Thyroid gland (tissue), 4 donors: ENCODE results near the gene EPHX1. TPM values are rescaled to one million over a fixed set of nuclear protein-coding genes. Genes with fewer than 3 reads are reported as not detected.
A peak's percentile ranks its signal among the peaks of the same experiment; 100 is the strongest.

Experiments
- DNase-seq, 2 donors: peaks; one replicate each; pipeline ENCODE4 v3.0.0-alpha.2; 2019
- H3K27ac ChIP-seq, 3 donors: fragments of 200-600 bp; sonication (generic); 1 replicate in 2 of 3; 2 replicates in 1 of 3; pipeline ENCODE4 v1.5.1; 2016 to 2019; ENCODE audit warnings: mild to moderate bottlenecking in 1 of 3, moderate library complexity in 1 of 3
- H3K27me3 ChIP-seq: fragments of 200-600 bp; sonication (generic); one replicate; pipeline ENCODE4 v1.5.1; 2019
- H3K36me3 ChIP-seq, 2 donors: fragments of 200-600 bp; sonication (generic); one replicate each; pipeline ENCODE4 v1.5.1; 2016 to 2019
- H3K4me1 ChIP-seq, 2 donors: fragments of 200-600 bp; sonication (generic); one replicate each; pipeline ENCODE4 v1.5.1; 2017 to 2019
- H3K4me3 ChIP-seq, 3 donors: fragments of 200-600 bp; sonication (generic); replicated peaks in 1 of 3; 1 replicate in 2 of 3; 2 replicates in 1 of 3; pipeline ENCODE4 v1.5.1; 2016; ENCODE audit warnings: mild to moderate bottlenecking in 1 of 3
- H3K9me3 ChIP-seq: fragments of 200-600 bp; sonication (generic); one replicate; pipeline ENCODE4 v1.5.1; 2017
- CTCF ChIP-seq, 6 experiments: fragments of 200-600 bp in 3 of 6; fragments of 450-650 bp in 3 of 6; sonication (generic) in 3 of 6; IDR thresholded peaks; one replicate each; pipeline ENCODE4 v1.5.1; 2016 to 2019; ENCODE audit warnings: antibody characterized with exemption in 6 of 6, mild to moderate bottlenecking in 2 of 6, inconsistent platforms in 1 of 6, moderate library complexity in 1 of 6
- POLR2A ChIP-seq, 2 donors: fragments of 450-650 bp; IDR thresholded peaks; one replicate each; pipeline ENCODE4 v1.6.1; 2017; ENCODE audit warnings: antibody characterized with exemption in 2 of 2, mild to moderate bottlenecking in 2 of 2, moderate library complexity in 1 of 2
- WGBS, 2 donors: methylation state at CpG; one replicate each; pipeline ENCODE4 v1.1.5; 2017; 5-methylcytosine and 5-hydroxymethylcytosine counted together
- intact Hi-C: fragments of 100-400 bp; cut with DNase I; formaldehyde crosslinking; loops from one replicate; pipeline ENCODE4 v1.15.1; 2023
- total RNA-seq, 4 donors: library from RNA; depleted of rRNA; stranded (reverse); fragments of >200 nt; gene quantifications; one replicate each; pipeline ENCODE4 v1.2.3, GENCODE V29; 2016

The EPHX1 gene
- total RNA-seq, 4 donors from 2014 or later = 297 to 533 (median 441) TPM

GRCh38 chr1:225772323-225772768 lies 37.6 kb upstream of the EPHX1 start:
- DNase-seq = peak; percentile 90 to 95
- H3K4me1 ChIP-seq = peaks cover 4 to 22% of the 10 kb centered on the region in 2 donors
- 11 to 27% methylated on average over 5 of the region's 5 CpGs for WGBS, 2 donors
- intact Hi-C loops = loop anchor here (5.0 to 10.0 kb wide), 5 partner anchors 72 to 295 kb away; partner anchors contain the start of genes ENAH and SDE2
- H3K27ac ChIP-seq = peak overlapping the region in 1 of 3 donors; percentile 35
- H3K36me3 ChIP-seq = no peaks in the 10 kb centered on the region
- H3K9me3 ChIP-seq = no peaks in the 10 kb centered on the region
- H3K4me3 ChIP-seq = no peak overlapping the region
- no peaks in the 10 kb centered on the region for H3K27me3 ChIP-seq
- TF ChIP-seq POLR2A (IDR thresholded peaks at IDR 0.05) (no peak), CTCF (IDR thresholded peaks at IDR 0.05) (peak; percentile 58 to 98 (median 90))

- Histone ChIP-seq H3K27me3 (no peaks in the 10 kb centered on the region), H3K9me3 (no peaks in the 10 kb centered on the region), H3K36me3 (no peaks in the 10 kb centered on the region), H3K4me3 (no peak overlapping the region), H3K27ac (peak overlapping the region in 1 of 3 donors; percentile 35), H3K4me1 (peaks cover 0 to 17% of the 10 kb centered on the region in 2 donors)
- TF ChIP-seq CTCF (IDR thresholded peaks at IDR 0.05) (no peak), POLR2A (IDR thresholded peaks at IDR 0.05) (no peak)
- 79 to 84% methylated on average over 4 of the region's 4 CpGs for WGBS, 2 donors
- DNase-seq = no peak
- intact Hi-C loops = loop anchor here (5.0 to 10.0 kb wide), 5 partner anchors 72 to 296 kb away; partner anchors contain the start of genes ENAH and SDE2
Observed at GRCh38 chr1:225772848-225773247, 37.1 kb upstream of the EPHX1 start.

- H3K4me1 ChIP-seq = peaks cover 12 to 19% of the 10 kb centered on the region in 2 donors
- H3K27ac ChIP-seq = no peak overlapping the region
- intact Hi-C loops = loop anchor here (5.0 to 10.0 kb wide), 5 partner anchors 70 to 297 kb away; partner anchors contain the start of genes ENAH and SDE2
Observed at GRCh38 chr1:225774281-225775147, 35.4 kb upstream of the EPHX1 start.

GRCh38 chr1:225776294-225776693 lies 33.6 kb upstream of the EPHX1 start:
- Histone ChIP-seq H3K36me3 (no peaks in the 10 kb centered on the region), H3K4me1 (peaks cover 23 to 27% of the 10 kb centered on the region in 2 donors), H3K27ac (no peak overlapping the region), H3K9me3 (no peaks in the 10 kb centered on the region), H3K27me3 (no peaks in the 10 kb centered on the region), H3K4me3 (no peak overlapping the region)
- WGBS, 2 donors = 92 to 93% methylated on average over 4 of the region's 4 CpGs
- intact Hi-C loops = loop anchor here (2.0 to 10.0 kb wide), 4 partner anchors 69 to 219 kb away; partner anchors contain the start of genes ENAH and SDE2
- no peak for DNase-seq
- TF ChIP-seq POLR2A (IDR thresholded peaks at IDR 0.05) = no peak
- no peak for TF ChIP-seq CTCF (IDR thresholded peaks at IDR 0.05)

More at GRCh38 chr1:225774281-225775147, 35.4 kb upstream of the EPHX1 start:
- TF ChIP-seq CTCF (IDR thresholded peaks at IDR 0.05) = no peak
- no peak for TF ChIP-seq POLR2A (IDR thresholded peaks at IDR 0.05)
- WGBS, 2 donors = 59 to 74% methylated on average over 3 of the region's 3 CpGs
- Histone ChIP-seq H3K4me3 (no peak overlapping the region), H3K27me3 (no peaks in the 10 kb centered on the region), H3K9me3 (no peaks in the 10 kb centered on the region), H3K36me3 (no peaks in the 10 kb centered on the region)
- DNase-seq = no peak
